ENCODE data around the gene EDARADD. TPM values are rescaled to one million over a fixed set of nuclear protein-coding genes. Genes with fewer than 3 reads are reported as not detected.

The EDARADD gene
- total and polyA plus RNA-seq, 2 of the 8 experiments (the other 6 are each of a cell fraction or from before 2014, with no cell fraction given): 3.4 to 6.1 TPM

GRCh38 chr1:236458996-236459395, 64.9 kb downstream of the EDARADD start (continued):
- TF ChIP-seq POU5F1 (IDR thresholded peaks at IDR 0.05; ENCODE audit: low read depth, low read length): no peak
- no peak for TF ChIP-seq GTF2F1 (IDR thresholded peaks at IDR 0.05; ENCODE audit: borderline replicate concordance, low read depth, low read length)
- TF ChIP-seq CHD1 (IDR thresholded peaks at IDR 0.05; ENCODE audit: low read depth, low read length): no peak
- no peak for TF ChIP-seq BRCA1 (IDR thresholded peaks at IDR 0.05; ENCODE audit: low read depth, low read length)
- TF ChIP-seq, protein P1, sequence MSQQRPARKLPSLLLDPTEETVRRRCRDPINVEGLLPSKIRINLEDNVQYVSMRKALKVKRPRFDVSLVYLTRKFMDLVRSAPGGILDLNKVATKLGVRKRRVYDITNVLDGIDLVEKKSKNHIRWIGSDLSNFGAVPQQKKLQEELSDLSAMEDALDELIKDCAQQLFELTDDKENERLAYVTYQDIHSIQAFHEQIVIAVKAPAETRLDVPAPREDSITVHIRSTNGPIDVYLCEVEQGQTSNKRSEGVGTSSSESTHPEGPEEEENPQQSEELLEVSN (IDR thresholded peaks at IDR 0.05): no peak
- no peak for TF ChIP-seq FOSL1 (IDR thresholded peaks at IDR 0.05; ENCODE audit: insufficient read depth, low read depth, low read length)
